Mesothelial cell of epicardium (in vitro differentiated cells): ENCODE results near the gene ARHGEF25. TPM values are rescaled to one million over a fixed set of nuclear protein-coding genes. Genes with fewer than 3 reads are reported as not detected.
"Not testable (repeated sequence)": the region's sequence is repeated elsewhere in the genome, so short reads cannot be mapped to it uniquely, and the experiment has no call there.

Experiments used
- DNase-seq, 2 experiments: peaks; one replicate each; pipeline ENCODE4 v3.0.0; 2021; ENCODE audit warnings: low spot score in 2 of 2; ENCODE audit not compliant: unreplicated experiment in 2 of 2
- H3K27ac Mint-ChIP-seq: 2 replicates; pipeline ENCODE4 v1.8.0; 2021; ENCODE audit warnings: mixed read lengths
- H3K27me3 Mint-ChIP-seq: 2 replicates; pipeline ENCODE4 v1.8.0; 2021; ENCODE audit warnings: low read depth, mixed read lengths
- H3K36me3 Mint-ChIP-seq: 2 replicates; pipeline ENCODE4 v1.8.0; 2021; ENCODE audit warnings: mixed read lengths
- H3K4me1 Mint-ChIP-seq: 2 replicates; pipeline ENCODE4 v1.8.0; 2021; ENCODE audit warnings: mixed read lengths
- H3K4me3 Mint-ChIP-seq: 2 replicates; pipeline ENCODE4 v1.8.0; 2021; ENCODE audit warnings: mild to moderate bottlenecking, moderate library complexity, mixed read lengths
- H3K9me3 Mint-ChIP-seq: 2 replicates; pipeline ENCODE4 v1.8.0; 2021; ENCODE audit warnings: mixed read lengths
- total RNA-seq: library from RNA; stranded (reverse); gene quantifications from 3 replicates; pipeline ENCODE4 v1.2.1, GENCODE V29; 2021
- TF ChIP-seq, protein P1 (sequence below): fragments of 200-600 bp; sonication (generic); IDR thresholded peaks from one replicate; pipeline ENCODE4 v1.5.0; 2021; ENCODE audit warnings: antibody characterized with exemption; ENCODE audit not compliant: unreplicated experiment

The ARHGEF25 gene
- total RNA-seq, 1 donor from 2014 or later = 65.0 TPM

DNA sequence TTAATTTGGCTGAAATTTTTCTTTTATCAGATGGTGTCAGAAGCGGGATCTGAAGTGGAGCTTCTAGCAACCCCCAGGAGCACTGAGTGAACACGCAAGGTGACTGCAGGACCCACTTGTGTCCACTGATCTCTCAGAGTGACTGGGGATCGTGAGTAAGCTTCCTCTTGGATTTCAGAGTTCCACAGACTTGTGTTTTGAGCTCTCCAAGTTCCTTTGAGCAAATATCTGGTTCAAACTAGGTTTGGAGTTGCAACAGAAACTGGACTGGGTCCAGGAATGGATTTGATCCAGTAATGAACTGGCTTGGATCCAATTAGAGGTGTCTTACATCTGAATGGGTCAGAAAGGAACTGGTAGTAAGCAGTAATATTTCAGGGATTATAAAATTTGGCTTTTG lies 46.5 kb downstream of the ARHGEF25 start:
- Mint-ChIP-seq H3K36me3 (no peaks in the 10 kb centered on the region), H3K4me3 (no peak overlapping the region), H3K9me3 (peaks cover 32% of the 10 kb centered on the region), H3K27ac (no peak overlapping the region), H3K27me3 (peaks cover 4% of the 10 kb centered on the region), H3K4me1 (no peaks in the 10 kb centered on the region)
- TF ChIP-seq, protein P1, sequence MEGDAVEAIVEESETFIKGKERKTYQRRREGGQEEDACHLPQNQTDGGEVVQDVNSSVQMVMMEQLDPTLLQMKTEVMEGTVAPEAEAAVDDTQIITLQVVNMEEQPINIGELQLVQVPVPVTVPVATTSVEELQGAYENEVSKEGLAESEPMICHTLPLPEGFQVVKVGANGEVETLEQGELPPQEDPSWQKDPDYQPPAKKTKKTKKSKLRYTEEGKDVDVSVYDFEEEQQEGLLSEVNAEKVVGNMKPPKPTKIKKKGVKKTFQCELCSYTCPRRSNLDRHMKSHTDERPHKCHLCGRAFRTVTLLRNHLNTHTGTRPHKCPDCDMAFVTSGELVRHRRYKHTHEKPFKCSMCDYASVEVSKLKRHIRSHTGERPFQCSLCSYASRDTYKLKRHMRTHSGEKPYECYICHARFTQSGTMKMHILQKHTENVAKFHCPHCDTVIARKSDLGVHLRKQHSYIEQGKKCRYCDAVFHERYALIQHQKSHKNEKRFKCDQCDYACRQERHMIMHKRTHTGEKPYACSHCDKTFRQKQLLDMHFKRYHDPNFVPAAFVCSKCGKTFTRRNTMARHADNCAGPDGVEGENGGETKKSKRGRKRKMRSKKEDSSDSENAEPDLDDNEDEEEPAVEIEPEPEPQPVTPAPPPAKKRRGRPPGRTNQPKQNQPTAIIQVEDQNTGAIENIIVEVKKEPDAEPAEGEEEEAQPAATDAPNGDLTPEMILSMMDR = no peak
- DNase-seq = no peak

DNA sequence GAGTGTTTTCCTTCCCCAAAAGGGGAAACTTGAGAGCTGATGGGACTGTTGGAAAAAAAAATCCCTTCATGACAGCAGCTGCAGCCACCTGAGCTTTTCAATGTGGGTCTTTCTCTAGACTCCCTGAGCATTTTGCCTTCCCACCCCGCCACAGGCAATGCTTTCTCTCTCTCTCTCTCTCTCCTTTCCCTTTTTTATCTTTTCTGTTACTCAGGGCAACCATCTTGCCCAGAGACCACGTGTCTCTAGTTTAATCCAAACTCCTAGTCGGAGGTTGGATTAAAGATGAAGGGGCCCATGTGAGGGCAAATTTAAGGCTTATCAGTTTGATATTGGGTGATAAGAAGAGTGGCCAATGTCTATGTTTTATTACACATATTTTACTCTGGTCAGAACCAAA lies 47.7 kb downstream of the ARHGEF25 start:
- TF ChIP-seq, protein P1 = no peak
- no peaks in the 10 kb centered on the region for H3K36me3 Mint-ChIP-seq
- peaks cover 39% of the 10 kb centered on the region for H3K9me3 Mint-ChIP-seq
- H3K27me3 Mint-ChIP-seq = peaks cover 4% of the 10 kb centered on the region
- no peak overlapping the region for H3K27ac Mint-ChIP-seq
- DNase-seq = no peak
- no peaks in the 10 kb centered on the region for H3K4me1 Mint-ChIP-seq
- no peak overlapping the region for H3K4me3 Mint-ChIP-seq

DNA sequence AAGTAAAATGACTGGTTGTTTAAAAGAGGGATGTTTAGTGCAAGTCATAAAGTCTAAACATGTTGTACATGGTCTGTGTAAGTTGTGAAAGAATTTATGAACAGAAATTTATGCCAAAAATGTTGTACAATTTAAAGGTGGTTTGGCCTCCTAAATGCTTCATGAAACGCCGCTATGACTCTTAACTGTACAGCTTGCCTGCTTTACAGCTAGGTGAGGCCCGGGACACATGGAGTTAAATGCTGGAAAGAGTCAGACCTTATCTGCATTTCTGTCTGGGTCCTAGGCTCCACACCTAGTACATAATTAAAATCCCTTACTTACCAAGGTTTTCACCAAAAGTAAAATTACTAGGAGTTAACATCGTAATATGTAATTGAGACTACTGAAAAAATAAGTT lies 50.1 kb downstream of the ARHGEF25 start:
- H3K9me3 Mint-ChIP-seq = peaks cover 35% of the 10 kb centered on the region
- H3K27me3 Mint-ChIP-seq = peaks cover 4% of the 10 kb centered on the region
- H3K27ac Mint-ChIP-seq = no peak overlapping the region
- TF ChIP-seq, protein P1 = no peak
- no peak overlapping the region for H3K4me3 Mint-ChIP-seq
- DNase-seq = no peak
- H3K36me3 Mint-ChIP-seq = no peaks in the 10 kb centered on the region
- no peaks in the 10 kb centered on the region for H3K4me1 Mint-ChIP-seq

DNA sequence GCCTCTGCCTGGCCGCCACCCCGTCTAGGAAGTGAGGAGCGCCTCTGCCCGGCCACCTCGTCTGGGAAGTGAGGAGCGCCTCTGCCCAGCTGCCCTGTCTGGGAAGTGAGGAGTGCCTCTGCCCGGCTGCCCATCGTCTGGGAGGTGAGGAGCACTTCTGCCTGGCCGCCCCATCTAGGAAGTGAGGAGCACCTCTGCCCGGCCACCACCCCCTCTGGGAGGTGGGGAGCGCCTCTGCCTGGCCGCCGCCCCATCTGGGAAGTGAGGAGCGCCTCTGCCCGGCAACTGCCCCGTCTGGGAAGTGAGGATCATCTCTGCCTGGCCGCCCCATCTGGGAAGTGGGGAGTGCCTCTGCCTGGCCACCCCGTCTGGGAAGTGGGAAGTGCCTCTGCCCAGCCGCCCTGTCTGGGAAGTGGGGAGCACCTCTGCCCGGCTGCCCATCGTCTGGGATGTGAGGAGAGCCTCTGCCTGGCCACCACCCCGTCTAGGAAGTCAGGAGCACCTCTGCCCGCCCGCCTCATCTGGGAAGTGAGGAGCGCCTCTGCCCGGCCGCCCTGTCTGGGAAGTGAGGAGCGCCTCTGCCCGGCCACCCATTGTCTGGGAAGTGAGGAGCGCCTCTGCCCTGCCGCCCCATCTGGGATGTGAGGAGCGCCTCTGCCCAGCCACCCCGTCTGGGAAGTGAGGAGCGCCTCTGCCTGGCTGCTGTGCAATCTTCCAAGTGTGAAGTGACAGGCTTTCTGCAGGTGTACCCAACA lies 54.0 kb downstream of the ARHGEF25 start:
- H3K27ac Mint-ChIP-seq, H3K4me3 Mint-ChIP-seq, H3K36me3 Mint-ChIP-seq, DNase-seq, H3K4me1 Mint-ChIP-seq, H3K27me3 Mint-ChIP-seq: not testable (repeated sequence)
- peaks cover 32% of the 10 kb centered on the region for H3K9me3 Mint-ChIP-seq

Other genes starting within 250 kb of the ARHGEF25 start
- 95.5 to 111 TPM (median 109 TPM) in 3 replicates for gene R3HDM2, start 180.4 kb upstream of the ARHGEF25 start, total RNA-seq
- gene INHBC, start 176.7 kb upstream of the ARHGEF25 start, total RNA-seq = 0.24 to 0.32 TPM (median 0.31 TPM) in 3 replicates
- gene INHBE, start 156.1 kb upstream of the ARHGEF25 start, total RNA-seq = 0.09 TPM in 1 of 3 replicates, not detected in the others
- 6.0 to 10.1 TPM (median 8.4 TPM) in 3 replicates for gene GLI1, start 151.7 kb upstream of the ARHGEF25 start, total RNA-seq
- 0.90 to 1.1 TPM in 2 of 3 replicates, not detected in the other for gene ARHGAP9, start 131.6 kb upstream of the ARHGEF25 start, total RNA-seq
- gene MARS1, start 123.4 kb upstream of the ARHGEF25 start, total RNA-seq = 163 to 192 TPM (median 177 TPM) in 3 replicates
- gene DDIT3, start 90.9 kb upstream of the ARHGEF25 start, total RNA-seq = 15.6 to 18.6 TPM (median 17.2 TPM) in 3 replicates
- gene MBD6, start 88.6 kb upstream of the ARHGEF25 start, total RNA-seq = 113 to 121 TPM (median 118 TPM) in 3 replicates
- gene DCTN2, start 64.2 kb upstream of the ARHGEF25 start, total RNA-seq = 102 to 103 TPM (median 102 TPM) in 3 replicates
- gene KIF5A, start 61.4 kb upstream of the ARHGEF25 start, total RNA-seq = 0.40 to 0.69 TPM (median 0.59 TPM) in 3 replicates
- 23.4 to 24.2 TPM (median 23.7 TPM) in 3 replicates for gene PIP4K2C, start 20.2 kb upstream of the ARHGEF25 start, total RNA-seq
- gene DTX3, start 6.6 kb upstream of the ARHGEF25 start, total RNA-seq = 88.3 to 93.6 TPM (median 90.0 TPM) in 3 replicates
- 0.34 to 0.78 TPM (median 0.35 TPM) in 3 replicates for gene B4GALNT1, start 21.8 kb downstream of the ARHGEF25 start, total RNA-seq
- gene OS9, start 82.7 kb downstream of the ARHGEF25 start, total RNA-seq = 160 to 167 TPM (median 166 TPM) in 3 replicates
- 2.0 to 2.8 TPM (median 2.2 TPM) in 3 replicates for gene AGAP2, start 127.3 kb downstream of the ARHGEF25 start, total RNA-seq
- 33.2 to 35.2 TPM (median 34.6 TPM) in 3 replicates for gene TSPAN31, start 133.6 kb downstream of the ARHGEF25 start, total RNA-seq
- gene CDK4, start 140.9 kb downstream of the ARHGEF25 start, total RNA-seq = 171 to 177 TPM (median 175 TPM) in 3 replicates
- gene MARCHF9, start 143.7 kb downstream of the ARHGEF25 start, total RNA-seq = 11.0 to 13.2 TPM (median 12.7 TPM) in 3 replicates
- 3.3 to 4.7 TPM (median 4.0 TPM) in 3 replicates for gene CYP27B1, start 155.6 kb downstream of the ARHGEF25 start, total RNA-seq
- 31.3 to 32.3 TPM (median 32.1 TPM) in 3 replicates for gene METTL1, start 160.7 kb downstream of the ARHGEF25 start, total RNA-seq
- gene EEF1AKMT3, start 161.2 kb downstream of the ARHGEF25 start, total RNA-seq = 8.7 to 10.5 TPM (median 10.5 TPM) in 3 replicates
- gene TSFM, start 171.4 kb downstream of the ARHGEF25 start, total RNA-seq = 23.4 to 31.6 TPM (median 26.2 TPM) in 3 replicates
- 4.0 to 5.3 TPM (median 4.7 TPM) in 3 replicates for gene AVIL, start 207.3 kb downstream of the ARHGEF25 start, total RNA-seq
- 210 to 218 TPM (median 216 TPM) in 3 replicates for gene CTDSP2, start 235.3 kb downstream of the ARHGEF25 start, total RNA-seq